MM.1S (cell line): Measurements from ENCODE around the gene EIF3L.

Source experiments
- EZH2phosphoT487 ChIP-seq: fragments of 300-600 bp; sonication (generic); IDR thresholded peaks from 2 replicates; pipeline ENCODE4 v1.6.1; 2018; ENCODE audit warnings: antibody characterized with exemption, low read length
- TF ChIP-seq, protein P1 (sequence below): fragments of 300-600 bp; sonication (generic); IDR thresholded peaks from 2 replicates; pipeline ENCODE4 v1.5.1; 2016; ENCODE audit warnings: antibody characterized with exemption, low read length, mixed read lengths

DNA sequence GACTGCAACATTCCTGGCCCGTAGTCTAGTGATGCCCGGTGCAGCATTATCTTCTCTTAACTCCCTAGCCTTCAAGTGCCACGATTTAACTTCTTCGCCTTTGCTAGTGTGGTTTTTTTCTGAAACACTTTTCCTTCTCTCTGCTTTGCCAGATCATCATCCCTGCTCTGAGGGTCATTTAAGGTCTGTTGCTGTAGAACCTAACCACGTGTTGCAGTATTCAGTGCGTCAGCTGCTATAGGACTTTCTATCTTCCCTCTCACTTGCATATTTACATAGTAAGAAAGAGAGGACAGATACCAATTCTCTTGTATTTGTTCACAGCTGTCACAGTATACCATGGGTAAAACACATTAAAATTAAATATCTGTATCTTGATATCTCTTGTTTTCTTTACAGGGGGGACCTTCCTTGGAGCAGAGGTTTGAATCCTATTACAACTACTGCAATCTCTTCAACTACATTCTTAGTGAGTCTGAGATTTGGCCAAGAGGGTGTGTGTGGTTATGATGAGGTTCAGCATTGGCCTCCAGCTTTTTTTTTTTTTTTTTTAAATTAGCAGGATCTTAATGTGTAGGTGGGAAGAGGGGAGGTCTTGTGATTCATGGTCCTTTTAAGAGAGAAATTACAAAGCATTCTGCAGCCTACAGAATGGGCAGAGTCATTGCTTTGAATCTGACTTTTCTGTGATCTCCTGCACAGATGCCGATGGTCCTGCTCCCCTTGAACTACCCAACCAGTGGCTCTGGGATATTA, 13.5 kb downstream of the EIF3L start:
- TF ChIP-seq, protein P1, sequence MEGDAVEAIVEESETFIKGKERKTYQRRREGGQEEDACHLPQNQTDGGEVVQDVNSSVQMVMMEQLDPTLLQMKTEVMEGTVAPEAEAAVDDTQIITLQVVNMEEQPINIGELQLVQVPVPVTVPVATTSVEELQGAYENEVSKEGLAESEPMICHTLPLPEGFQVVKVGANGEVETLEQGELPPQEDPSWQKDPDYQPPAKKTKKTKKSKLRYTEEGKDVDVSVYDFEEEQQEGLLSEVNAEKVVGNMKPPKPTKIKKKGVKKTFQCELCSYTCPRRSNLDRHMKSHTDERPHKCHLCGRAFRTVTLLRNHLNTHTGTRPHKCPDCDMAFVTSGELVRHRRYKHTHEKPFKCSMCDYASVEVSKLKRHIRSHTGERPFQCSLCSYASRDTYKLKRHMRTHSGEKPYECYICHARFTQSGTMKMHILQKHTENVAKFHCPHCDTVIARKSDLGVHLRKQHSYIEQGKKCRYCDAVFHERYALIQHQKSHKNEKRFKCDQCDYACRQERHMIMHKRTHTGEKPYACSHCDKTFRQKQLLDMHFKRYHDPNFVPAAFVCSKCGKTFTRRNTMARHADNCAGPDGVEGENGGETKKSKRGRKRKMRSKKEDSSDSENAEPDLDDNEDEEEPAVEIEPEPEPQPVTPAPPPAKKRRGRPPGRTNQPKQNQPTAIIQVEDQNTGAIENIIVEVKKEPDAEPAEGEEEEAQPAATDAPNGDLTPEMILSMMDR, result no peak
- no peak for TF ChIP-seq EZH2phosphoT487
